HEK293T (cell line): ENCODE measurements around the gene CLN5.
A peak's percentile ranks its signal among the peaks of the same experiment; 100 is the strongest.

ENCODE experiments used
- CTCF ChIA-PET: fragments of 350-600 bp; formaldehyde crosslinking; extraction: SDS; loops from one replicate; lab custom pipeline; 2021; ENCODE audit warnings: antibody characterized with exemption, inconsistent platforms; lab: Yijun Ruan, JAX
- POLR2A ChIA-PET: fragments of 350-600 bp; formaldehyde crosslinking; extraction: SDS; loops from one replicate; lab custom pipeline; 2020; ENCODE audit warnings: antibody characterized with exemption, inconsistent platforms; lab: Yijun Ruan, JAX
- DNase-seq: peaks from one replicate; pipeline ENCODE4 v3.0.0; 2012; ENCODE audit warnings: mixed read lengths; ENCODE audit errors: extremely low spot score
- ARNT ChIP-seq: fragments of 450-650 bp; IDR thresholded peaks from 2 replicates; pipeline ENCODE4 v1.6.1; 2017; ENCODE audit warnings: mild to moderate bottlenecking
- BHLHE40 ChIP-seq: fragments of 450-650 bp; IDR thresholded peaks from 2 replicates; pipeline ENCODE4 v1.6.1; 2016; ENCODE audit warnings: mild to moderate bottlenecking, moderate library complexity, borderline replicate concordance
- CTBP1 ChIP-seq: fragments of 450-650 bp; IDR thresholded peaks from 2 replicates; pipeline ENCODE4 v1.6.1; 2016; ENCODE audit warnings: borderline replicate concordance
- ELF4 ChIP-seq: fragments of 450-650 bp; IDR thresholded peaks from 2 replicates; pipeline ENCODE4 v1.6.1; 2017; ENCODE audit warnings: antibody characterized with exemption
- FOXA1 ChIP-seq: fragments of 450-650 bp; IDR thresholded peaks from 2 replicates; pipeline ENCODE4 v1.6.1; 2016; ENCODE audit warnings: mild to moderate bottlenecking
- FOXK2 ChIP-seq: fragments of 450-650 bp; IDR thresholded peaks from 2 replicates; pipeline ENCODE4 v1.6.1; 2016; ENCODE audit warnings: mild to moderate bottlenecking
- FOXM1 ChIP-seq: fragments of 450-650 bp; IDR thresholded peaks from 2 replicates; pipeline ENCODE4 v1.6.1; 2017; ENCODE audit warnings: mild to moderate bottlenecking, borderline replicate concordance
- HDGF ChIP-seq: fragments of 450-650 bp; IDR thresholded peaks from 2 replicates; pipeline ENCODE4 v1.6.1; 2017; ENCODE audit warnings: antibody characterized with exemption, borderline replicate concordance
- L3MBTL2 ChIP-seq: fragments of 450-650 bp; conservative IDR thresholded peaks from 2 replicates; pipeline ENCODE4 v1.6.1; 2016; ENCODE audit warnings: mild to moderate bottlenecking
- LEF1 ChIP-seq: fragments of 450-650 bp; IDR thresholded peaks from 2 replicates; pipeline ENCODE4 v1.6.1; 2017; ENCODE audit warnings: mild to moderate bottlenecking, borderline replicate concordance
- NFRKB ChIP-seq: fragments of 450-650 bp; IDR thresholded peaks from 2 replicates; pipeline ENCODE4 v1.6.1; 2016; ENCODE audit warnings: mild to moderate bottlenecking, moderate library complexity
- SP1 ChIP-seq: fragments of 450-650 bp; IDR thresholded peaks from 2 replicates; pipeline ENCODE4 v1.6.1; 2017
- SUZ12 ChIP-seq: fragments of 450-650 bp; IDR thresholded peaks from 2 replicates; pipeline ENCODE4 v1.6.1; 2016; ENCODE audit warnings: mild to moderate bottlenecking
- TARDBP ChIP-seq: fragments of 450-650 bp; IDR thresholded peaks from 2 replicates; pipeline ENCODE4 v1.6.1; 2016
- ZNF384 ChIP-seq: fragments of 450-650 bp; IDR thresholded peaks from 2 replicates; pipeline ENCODE4 v1.6.1; 2016
- TF ChIP-seq, protein P1 (sequence below): fragments of 450-650 bp; IDR thresholded peaks from 2 replicates; pipeline ENCODE4 v1.6.1; 2016

Gene CLN5

DNA sequence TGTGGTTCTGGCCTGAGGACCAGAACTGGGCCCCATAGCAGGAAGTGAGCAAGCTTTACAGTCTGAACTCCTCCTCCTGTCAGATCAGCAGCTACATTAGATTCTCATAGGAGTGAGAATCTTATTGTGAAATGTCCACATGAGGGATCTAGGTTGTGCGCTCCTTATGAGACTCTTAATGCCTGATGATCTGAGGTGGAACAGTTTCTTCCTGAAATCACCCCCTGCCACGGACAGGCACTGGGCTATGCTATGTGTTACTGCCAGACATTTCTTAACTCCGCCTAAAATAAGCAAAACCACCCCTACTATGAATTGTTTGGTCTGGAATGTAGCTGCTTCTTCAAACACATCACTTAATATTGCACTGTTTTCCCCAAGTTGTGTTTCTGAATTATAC, 30.5 kb downstream of the CLN5 start:
- no peak for TF ChIP-seq ELF4
- TF ChIP-seq FOXM1 = no peak
- no peak for TF ChIP-seq FOXK2
- no peak for TF ChIP-seq TARDBP
- TF ChIP-seq HDGF = no peak
- TF ChIP-seq SUZ12 = no peak
- TF ChIP-seq SP1 = no peak
- TF ChIP-seq ZNF384 = no peak
- no peak for TF ChIP-seq CTBP1
- DNase-seq = no peak
- ChIA-PET CTCF (interaction anchor here (0.7 kb wide), 1 partner anchor 789 kb away, joined by 3 read pairs; no protein-coding TSS in a partner anchor), POLR2A (interaction anchor here (0.9 to 1.0 kb wide), 2 partner anchors 20 to 31 kb away, joined by 3 read pairs; partner anchors contain the start of gene CLN5)

DNA sequence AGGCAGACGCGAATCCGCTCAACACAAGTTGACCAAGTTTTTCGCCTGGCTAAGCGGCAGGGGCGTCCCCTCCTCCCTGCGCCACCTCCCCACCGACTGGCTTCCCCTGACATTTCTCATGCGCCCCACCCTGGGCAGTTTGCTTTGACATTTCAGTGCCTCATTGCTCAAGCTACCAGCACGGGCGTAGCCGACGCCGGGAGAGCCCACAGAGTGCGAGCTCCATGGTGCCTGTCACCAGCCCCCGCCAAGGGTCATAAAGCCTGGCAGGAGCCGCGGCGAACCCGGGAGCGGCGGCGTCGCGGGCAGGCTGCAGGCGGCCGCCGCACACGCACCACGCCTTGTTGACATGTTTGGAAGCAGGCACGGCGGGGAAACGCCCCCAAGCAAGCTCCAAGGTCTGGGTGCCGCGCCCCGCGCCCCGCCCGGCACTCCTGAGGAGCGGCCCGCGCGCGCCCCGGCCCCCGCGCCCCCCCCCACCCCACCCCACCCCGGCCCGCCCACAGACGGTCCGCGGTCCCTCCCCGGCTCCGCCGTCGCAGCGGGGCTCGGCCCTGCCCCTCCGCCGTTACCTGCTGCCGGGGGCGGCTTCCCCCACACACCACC, 34.5 kb downstream of the CLN5 start:
- TF ChIP-seq TARDBP (no peak), FOXK2 (peak; percentile 91), SP1 (no peak), L3MBTL2 (peak; percentile 81), ELF4 (no peak), ARNT (peak; percentile 54; the same call in 1 of the 2 replicates), FOXA1 (no peak), NFRKB (no peak), CTBP1 (no peak)
- TF ChIP-seq, protein P1, sequence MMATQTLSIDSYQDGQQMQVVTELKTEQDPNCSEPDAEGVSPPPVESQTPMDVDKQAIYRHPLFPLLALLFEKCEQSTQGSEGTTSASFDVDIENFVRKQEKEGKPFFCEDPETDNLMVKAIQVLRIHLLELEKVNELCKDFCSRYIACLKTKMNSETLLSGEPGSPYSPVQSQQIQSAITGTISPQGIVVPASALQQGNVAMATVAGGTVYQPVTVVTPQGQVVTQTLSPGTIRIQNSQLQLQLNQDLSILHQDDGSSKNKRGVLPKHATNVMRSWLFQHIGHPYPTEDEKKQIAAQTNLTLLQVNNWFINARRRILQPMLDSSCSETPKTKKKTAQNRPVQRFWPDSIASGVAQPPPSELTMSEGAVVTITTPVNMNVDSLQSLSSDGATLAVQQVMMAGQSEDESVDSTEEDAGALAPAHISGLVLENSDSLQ = peak; percentile 83
- ChIA-PET POLR2A (interaction anchor here (0.5 to 3.1 kb wide), 30 partner anchors 10 to 1417 kb away, joined by 3 to 21 read pairs (median 4); partner anchors contain the start of genes CLN5, KCTD12, MYCBP2 and SLAIN1), CTCF (interaction anchor here (0.6 to 1.5 kb wide), 4 partner anchors 9 to 46 kb away, joined by 3 to 5 read pairs (median 4); no protein-coding TSS in a partner anchor)
- DNase-seq = peak; percentile 80

DNA sequence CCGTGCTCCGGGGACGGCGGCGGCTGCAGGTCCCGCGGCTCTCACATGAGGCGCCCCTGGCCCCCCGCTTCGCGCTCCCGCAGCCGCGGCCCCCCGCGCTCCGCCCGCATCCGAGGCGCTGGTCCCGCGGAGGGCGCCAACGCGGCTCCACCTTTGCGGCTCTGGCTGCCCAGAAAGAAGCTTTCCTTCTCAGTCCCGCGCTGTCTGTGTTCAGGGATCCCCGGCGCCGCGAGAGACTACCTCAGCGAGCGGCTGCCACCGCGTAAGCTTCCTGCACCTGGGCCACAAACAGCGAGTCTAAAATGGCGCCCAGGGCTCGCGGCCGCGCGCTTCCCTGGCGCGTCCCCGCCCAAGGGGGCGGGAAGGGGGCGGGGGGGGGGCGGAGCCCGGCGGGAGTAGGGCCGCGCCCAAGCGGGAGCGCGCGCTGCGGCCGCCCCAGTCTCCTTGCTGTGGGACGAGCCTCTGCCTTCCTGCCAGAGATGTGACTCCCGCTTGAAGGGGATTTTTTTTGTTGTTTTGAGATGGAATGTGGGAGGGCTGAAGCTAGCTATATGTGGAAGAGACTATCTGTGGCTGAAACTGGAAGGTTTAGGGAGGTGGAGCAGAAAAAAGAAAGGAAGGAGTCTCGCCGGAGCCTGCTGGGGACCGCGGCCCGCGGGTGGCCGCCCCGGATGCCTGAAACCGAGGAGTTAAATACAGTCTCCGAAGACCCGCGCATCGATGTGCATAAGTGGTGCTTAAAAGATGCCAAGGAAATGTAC, 35.2 kb downstream of the CLN5 start, which contains the start of gene FBXL3:
FBXL3 (minus strand) TSS at position 299 of the 761 bp plus-strand sequence. CDS start 5,299 bp downstream, outside the sequence.
- POLR2A ChIA-PET = interaction anchor here (0.5 to 3.1 kb wide), 26 partner anchors 10 to 670 kb away, joined by 3 to 21 read pairs (median 4); partner anchors contain the start of genes CLN5, KCTD12, MYCBP2 and SLAIN1
- CTCF ChIA-PET = interaction anchor here (1.5 kb wide), 3 partner anchors 10 to 47 kb away, joined by 3 to 5 read pairs (median 5); no protein-coding TSS in a partner anchor
- peak; percentile 99 for DNase-seq
- peak; percentile 59; the same call in 1 of the 2 replicates for TF ChIP-seq FOXM1
- no peak for TF ChIP-seq FOXK2
- 0 out of 2 replicates have a peak, but pooled peaks have one; percentile 59 for TF ChIP-seq L3MBTL2
- no peak for TF ChIP-seq NFRKB
- peak; percentile 81; the same call in 1 of the 2 replicates for TF ChIP-seq LEF1

DNA sequence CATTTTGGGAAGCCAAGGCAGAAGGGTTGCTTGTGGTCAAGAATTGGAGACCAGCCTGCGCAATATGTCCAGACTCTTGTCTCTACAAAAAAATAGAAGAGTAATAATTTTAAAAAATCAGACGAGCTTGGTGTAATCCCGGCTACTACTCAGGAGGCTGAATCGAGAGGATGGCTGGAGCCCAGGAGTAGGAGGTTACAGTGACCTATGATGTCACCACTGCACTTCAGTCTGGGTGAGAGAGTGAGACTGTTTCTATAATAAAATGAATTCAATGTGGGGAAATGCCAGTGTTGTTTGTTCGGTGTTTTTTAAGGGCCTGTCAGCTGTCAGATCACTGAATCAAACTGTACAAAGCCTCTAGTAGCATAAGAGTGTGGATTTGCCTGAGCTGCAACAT, 36.3 kb downstream of the CLN5 start:
- TF ChIP-seq, protein P1 = peak; percentile 71
- TF ChIP-seq NFRKB = no peak
- ChIA-PET POLR2A (interaction anchor here (1.1 to 3.1 kb wide), 3 partner anchors 14 to 29 kb away, joined by 3 to 21 read pairs (median 13); no protein-coding TSS in a partner anchor), CTCF (interaction anchor here (0.8 kb wide), 1 partner anchor 48 kb away, joined by 3 read pairs; no protein-coding TSS in a partner anchor)
- DNase-seq = peak; percentile 34

DNA sequence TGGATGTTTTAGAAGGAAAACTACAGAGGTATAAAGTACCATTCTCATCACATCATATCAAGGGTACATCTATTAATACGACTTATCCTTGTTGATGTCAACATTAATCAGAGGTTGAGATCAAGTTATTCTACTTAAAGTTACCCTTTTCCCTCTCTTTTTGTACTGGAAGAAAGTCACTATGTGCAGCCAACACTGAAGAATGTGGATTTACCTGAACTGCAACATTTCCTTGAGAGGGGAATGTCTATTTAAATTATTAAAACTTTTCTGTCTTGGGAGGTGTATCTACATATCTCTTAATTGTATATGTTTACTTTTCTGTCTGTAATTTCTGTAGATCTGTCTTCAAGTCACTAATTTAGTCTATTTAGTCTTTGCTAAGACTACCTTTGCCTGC, 37.6 kb downstream of the CLN5 start:
- CTCF ChIA-PET = no interaction called here
- POLR2A ChIA-PET = no interaction called here
- no peak for TF ChIP-seq FOXA1
- no peak for TF ChIP-seq FOXM1
- TF ChIP-seq ARNT = no peak
- TF ChIP-seq ZNF384 = no peak
- TF ChIP-seq TARDBP = no peak
- TF ChIP-seq NFRKB = no peak
- no peak for TF ChIP-seq FOXK2
- no peak for TF ChIP-seq CTBP1
- no peak for TF ChIP-seq LEF1
- no peak for TF ChIP-seq BHLHE40
- no peak for TF ChIP-seq L3MBTL2
- no peak for TF ChIP-seq SUZ12
- TF ChIP-seq, protein P1 = no peak
- DNase-seq = no peak

DNA sequence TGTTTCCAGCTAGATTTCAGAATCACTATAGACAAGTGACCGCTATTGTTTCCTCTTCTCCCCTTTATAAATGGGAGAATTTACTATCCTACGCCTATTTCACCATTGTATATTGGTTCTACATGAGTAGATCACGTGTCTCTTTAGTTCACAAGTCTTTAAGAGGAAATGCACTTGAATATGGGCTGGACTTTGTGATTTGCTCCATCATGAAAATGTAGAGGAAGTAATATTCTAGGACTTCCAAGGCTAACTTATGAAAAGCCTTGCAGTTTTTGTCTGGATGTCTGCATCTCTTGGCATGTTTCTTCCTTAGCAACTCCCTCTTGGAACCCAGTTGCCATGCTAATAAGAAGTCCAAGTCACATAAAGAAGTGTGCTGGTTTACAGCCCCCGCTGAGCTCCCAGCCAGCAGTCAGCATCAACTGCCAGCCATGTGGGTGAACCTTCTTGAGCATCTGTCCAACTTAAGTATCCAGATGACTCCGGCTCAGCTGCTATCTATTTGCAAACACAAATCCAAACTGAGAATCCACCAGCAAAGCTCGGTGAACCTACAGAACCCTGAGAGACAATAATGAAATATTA, 39.9 kb downstream of the CLN5 start:
- TF ChIP-seq, protein P1 = no peak
- TF ChIP-seq TARDBP (no peak), ARNT (no peak), LEF1 (no peak), CTBP1 (no peak), ZNF384 (no peak), FOXA1 (no peak), SP1 (no peak), FOXK2 (no peak), SUZ12 (no peak), NFRKB (no peak), ELF4 (no peak), BHLHE40 (no peak)
- ChIA-PET POLR2A (no interaction called here), CTCF (no interaction called here)
- DNase-seq = no peak
